ENCODE measurements around the gene CD34. TPM values are rescaled to one million over a fixed set of nuclear protein-coding genes. Genes with fewer than 3 reads are reported as not detected.

CD34 gene
- total RNA-seq, 1 experiment from 2014 or later: 0.35 TPM

GRCh38 chr1:207913951-207914350, 3.0 kb upstream of the CD34 start:
- TF ChIP-seq CTCF (conservative IDR thresholded peaks at IDR 0.05): no peak
- no peaks in the 10 kb centered on the region for H3K36me3 Mint-ChIP-seq (ENCODE audit: insufficient read depth in 1 of 3, low read depth in 3 of 3)
- H3K27ac Mint-ChIP-seq: no peak overlapping the region
- Histone ChIP-seq H4K91ac (ENCODE audit: insufficient read length, low read depth, low read length) (no peak overlapping the region), H2BK15ac (ENCODE audit: low read depth, low read length) (no peak overlapping the region), H4K8ac (replicated peaks; ENCODE audit: insufficient read length, low read depth, low read length) (no peak overlapping the region), H3K14ac (ENCODE audit: insufficient read depth, low read length) (no peak overlapping the region), H3K9ac (ENCODE audit: extremely low read depth, insufficient read length, low read length) (no peak overlapping the region), H3K27me3 (ENCODE audit: insufficient read depth, low read length) (peaks cover 30% of the 10 kb centered on the region; the same call in 1 of the 2 replicates), H2BK12ac (ENCODE audit: insufficient read length, low read depth, low read length) (no peak overlapping the region), H3K23ac (ENCODE audit: insufficient read length, low read depth, low read length) (no peak overlapping the region), H2BK5ac (ENCODE audit: insufficient read length, low read length) (no peak overlapping the region), H2AK5ac (ENCODE audit: insufficient read length, low read length) (no peak overlapping the region), H3K79me1 (ENCODE audit: insufficient read depth, low read depth, low read length, poor library complexity, severe bottlenecking) (no peaks in the 10 kb centered on the region), H4K5ac (ENCODE audit: insufficient read length, low read depth, low read length) (no peak overlapping the region), H3K23me2 (ENCODE audit: insufficient read length, low read depth, low read length, poor library complexity, severe bottlenecking) (peaks cover 4% of the 10 kb centered on the region), H3K18ac (ENCODE audit: insufficient read length, low read depth, low read length) (no peak overlapping the region), H3K4me1 (ENCODE audit: insufficient read depth, low read length) (no peaks in the 10 kb centered on the region), H2AFZ (ENCODE audit: low read length) (no peak overlapping the region), H3K27ac (ENCODE audit: insufficient read length, low read depth, low read length) (no peak overlapping the region), H3K56ac (ENCODE audit: insufficient read length, low read depth, low read length) (no peak overlapping the region), H3K4ac (ENCODE audit: low read depth, low read length) (no peak overlapping the region), H2BK120ac (ENCODE audit: low read depth, low read length, poor library complexity, severe bottlenecking) (no peak overlapping the region), H2BK20ac (ENCODE audit: low read depth, low read length, poor library complexity, severe bottlenecking) (no peak overlapping the region), H3K9me3 (ENCODE audit: control insufficient read depth, low read depth, low read length) (no peaks in the 10 kb centered on the region), H3K4me2 (ENCODE audit: insufficient read depth, insufficient read length, low read length) (no peak overlapping the region), H4K20me1 (ENCODE audit: control insufficient read depth, insufficient read depth, insufficient read length) (no peaks in the 10 kb centered on the region), H3K79me2 (ENCODE audit: insufficient read depth, low read length) (no peaks in the 10 kb centered on the region), H3T11ph (ENCODE audit: low read length) (no peak overlapping the region)
- no peaks in the 10 kb centered on the region for H3K9me3 Mint-ChIP-seq
- peaks cover 61% of the 10 kb centered on the region for H3K27me3 Mint-ChIP-seq (ENCODE audit: low read depth)
- no peak overlapping the region for H3K4me3 Mint-ChIP-seq
- peaks cover 18 to 24% of the 10 kb centered on the region in 2 experiments for H3K4me1 Mint-ChIP-seq
- WGBS (ENCODE audit: extremely low coverage, insufficient read length, low lambda C conversion rate): no CpG with 5 or more reads among the region's 1 CpG
- no peak for DNase-seq

All from H9 (cell line).